ENCODE data around the gene RNF123.
A peak's percentile ranks its signal among the peaks of the same experiment; 100 is the strongest.

The RNF123 gene

GRCh38 chr3:49689046-49689907, at the start of gene RNF123, which contains the start of gene MST1:
TSS of gene RNF123 (plus strand) at chr3:49689557. CDS start at chr3:49691166, 1,609 bp downstream.
TSS of gene MST1 (minus strand) at chr3:49689474. CDS start at chr3:49688691, 783 bp downstream.
- Histone ChIP-seq H3K4me3 (peak within 1 kb of the TSS; percentile 85), H3K27ac (peak within 1 kb of the TSS; percentile 50 to 76)
- no peak for TF ChIP-seq CTCF (IDR thresholded peaks at IDR 0.05)
- peak; percentile 89 for DNase-seq (ENCODE audit: low spot score)

- no peak overlapping the region for H3K27ac ChIP-seq
- TF ChIP-seq CTCF (IDR thresholded peaks at IDR 0.05) = no peak
- H3K4me3 ChIP-seq = no peak overlapping the region
- DNase-seq (ENCODE audit: low spot score) = no peak
These were observed 48.1 kb upstream of the RNF123 start for GRCh38 chr3:49641292-49641691.

GRCh38 chr3:49641921-49642707, 47.2 kb upstream of the RNF123 start:
- DNase-seq (ENCODE audit: low spot score) = no peak
- Histone ChIP-seq H3K27ac (no peak overlapping the region), H3K4me3 (no peak overlapping the region)
- no peak for TF ChIP-seq CTCF (IDR thresholded peaks at IDR 0.05)

- Histone ChIP-seq H3K27ac (no peak overlapping the region), H3K4me3 (no peak overlapping the region)
- no peak for DNase-seq (ENCODE audit: low spot score)
- no peak for TF ChIP-seq CTCF (IDR thresholded peaks at IDR 0.05)
These were observed 46.6 kb upstream of the RNF123 start for GRCh38 chr3:49642708-49643145.

- no peak overlapping the region for H3K4me3 ChIP-seq
- DNase-seq (ENCODE audit: low spot score) = no peak
- no peak for TF ChIP-seq CTCF (IDR thresholded peaks at IDR 0.05)
- H3K27ac ChIP-seq = no peak overlapping the region
These were observed 44.7 kb upstream of the RNF123 start for GRCh38 chr3:49644684-49645083.

- no peak for DNase-seq (ENCODE audit: low spot score)
- no peak for TF ChIP-seq CTCF (IDR thresholded peaks at IDR 0.05)
- H3K4me3 ChIP-seq = no peak overlapping the region
- H3K27ac ChIP-seq = no peak overlapping the region
These were observed 43.1 kb upstream of the RNF123 start for GRCh38 chr3:49646236-49646635.

Data from coronary artery (tissue), 2 donors.